Testis (tissue), 5 donors: ENCODE data around the gene NBEA. TPM values are rescaled to one million over a fixed set of nuclear protein-coding genes. Genes with fewer than 3 reads are reported as not detected.

Experiments
- DNase-seq: peaks from one replicate; pipeline ENCODE4 v3.0.0-alpha.2; 2019
- H3K27ac ChIP-seq, 2 donors: fragments of 200-600 bp; sonication (generic); one replicate each; pipeline ENCODE4 v1.5.1; 2019
- H3K27me3 ChIP-seq: fragments of 200-600 bp; sonication (generic); one replicate; pipeline ENCODE4 v1.5.1; 2019
- H3K36me3 ChIP-seq: fragments of 200-600 bp; sonication (generic); one replicate; pipeline ENCODE4 v1.5.1; 2017; ENCODE audit warnings: low read depth; ENCODE audit errors: missing control alignments
- H3K4me1 ChIP-seq: fragments of 200-600 bp; sonication (generic); one replicate; pipeline ENCODE4 v1.5.1; 2019
- H3K4me3 ChIP-seq, 2 donors: fragments of 200-600 bp; sonication (generic); one replicate each; pipeline ENCODE4 v1.5.1; 2017 to 2019
- H3K9me3 ChIP-seq: fragments of 200-600 bp; sonication (generic); one replicate; pipeline ENCODE4 v1.5.1; 2017
- CTCF ChIP-seq, 3 experiments: fragments of 450-650 bp in 2 of 3; fragments of 200-600 bp in 1 of 3; sonication (generic) in 1 of 3; IDR thresholded peaks; one replicate each; pipeline ENCODE4 v1.5.1; 2016 to 2019; ENCODE audit warnings: antibody characterized with exemption in 3 of 3, mild to moderate bottlenecking in 2 of 3, moderate library complexity in 1 of 3
- POLR2A ChIP-seq: fragments of 450-650 bp; IDR thresholded peaks from one replicate; pipeline ENCODE4 v1.6.1; 2017; ENCODE audit warnings: antibody characterized with exemption, mild to moderate bottlenecking, moderate library complexity
- WGBS, 2 donors: methylation state at CpG; one replicate each; pipeline ENCODE4 v1.1.5; 2018; 5-methylcytosine and 5-hydroxymethylcytosine counted together
- intact Hi-C: fragments of 100-400 bp; cut with DNase I; formaldehyde crosslinking; loops from one replicate; pipeline ENCODE4 v1.15.1; 2023; ENCODE audit warnings: low total_unique reads
- long read RNA-seq, 2 donors: transcript quantifications; one replicate each; lab custom pipeline, GENCODE V29; 2026
- polyA plus RNA-seq: library from polyadenylated mRNA; stranded (reverse); fragments of 350-450 nt; fragmentation: Illumina TruSeq; extraction: RNeasy Lipid Tissue Mini Kit (QIAGEN cat#74804); gene quantifications from one replicate; pipeline ENCODE4 v1.2.3, GENCODE V29; 2014; ENCODE audit warnings: low read depth, low replicate concordance; ENCODE audit not compliant: insufficient read depth
- total RNA-seq, 2 donors: library from RNA; depleted of rRNA; stranded (reverse); fragments of >200 nt; gene quantifications; one replicate each; pipeline ENCODE4 v1.2.3, GENCODE V29; 2016

NBEA gene
- 10 to 100 TPM; 18.3 to 22.2 TPM for total RNA-seq
- 8.6 TPM for polyA plus RNA-seq
- long read RNA-seq, donor 1, result 0 reads
- long read RNA-seq, donor 2, result 0 reads

GRCh38 chr13:34941835-34942731 lies at the start of gene NBEA:
Gene NBEA, plus strand, starts transcription at chr13:34942270. Its CDS starts 551 bp downstream, at chr13:34942821.
- 0 to 1% methylated on average over 7 to 61 of the region's 76 CpGs for WGBS, 2 donors
- Histone ChIP-seq H3K27ac (peak within 1 kb of the TSS; percentile 89 to 96), H3K27me3 (no peaks in the 10 kb centered on the region), H3K4me3 (peak within 1 kb of the TSS; percentile 89 to 97), H3K9me3 (no peaks in the 10 kb centered on the region), H3K36me3 (no peaks in the 10 kb centered on the region), H3K4me1 (peaks cover 6% of the 10 kb centered on the region)
- TF ChIP-seq POLR2A (no peak), CTCF (IDR thresholded peaks at IDR 0.05) (peak; percentile 23 to 44 (median 25))
- intact Hi-C loops, result no loop called here
- DNase-seq, result peak; percentile 83

GRCh38 chr13:34894756-34895155 lies 47.3 kb upstream of the NBEA start:
- Histone ChIP-seq H3K4me3 (no peak overlapping the region), H3K27ac (no peak overlapping the region), H3K36me3 (no peaks in the 10 kb centered on the region), H3K4me1 (no peaks in the 10 kb centered on the region), H3K27me3 (no peaks in the 10 kb centered on the region), H3K9me3 (no peaks in the 10 kb centered on the region)
- no peak for DNase-seq
- WGBS, 2 donors, result 71% methylated on average over 3 of the region's 3 CpGs
- intact Hi-C loops, result no loop called here
- TF ChIP-seq CTCF (IDR thresholded peaks at IDR 0.05) (no peak), POLR2A (no peak)

GRCh38 chr13:34897220-34897619 lies 44.9 kb upstream of the NBEA start:
- WGBS, 2 donors, result 95% methylated on average over 3 of the region's 3 CpGs
- Histone ChIP-seq H3K27me3 (no peaks in the 10 kb centered on the region), H3K36me3 (no peaks in the 10 kb centered on the region), H3K9me3 (no peaks in the 10 kb centered on the region), H3K4me3 (no peak overlapping the region), H3K4me1 (no peaks in the 10 kb centered on the region), H3K27ac (no peak overlapping the region)
- intact Hi-C loops, result no loop called here
- no peak for TF ChIP-seq CTCF (IDR thresholded peaks at IDR 0.05)
- no peak for TF ChIP-seq POLR2A
- DNase-seq, result no peak

GRCh38 chr13:34899888-34900287 lies 42.2 kb upstream of the NBEA start:
- Histone ChIP-seq H3K27ac (no peak overlapping the region), H3K36me3 (no peaks in the 10 kb centered on the region), H3K4me3 (no peak overlapping the region), H3K27me3 (no peaks in the 10 kb centered on the region), H3K9me3 (no peaks in the 10 kb centered on the region), H3K4me1 (no peaks in the 10 kb centered on the region)
- DNase-seq, result no peak
- intact Hi-C loops, result no loop called here
- 58 to 60% methylated on average over 6 of the region's 6 CpGs for WGBS, 2 donors
- no peak for TF ChIP-seq POLR2A
- TF ChIP-seq CTCF (IDR thresholded peaks at IDR 0.05), result no peak
